OCI-M1 (cell line): ENCODE results near the gene RAB31.

Source experiments
- DNase-seq: peaks from one replicate; lab custom pipeline; 2025; lab: John Stamatoyannopoulos, UW

RAB31 gene

DNA sequence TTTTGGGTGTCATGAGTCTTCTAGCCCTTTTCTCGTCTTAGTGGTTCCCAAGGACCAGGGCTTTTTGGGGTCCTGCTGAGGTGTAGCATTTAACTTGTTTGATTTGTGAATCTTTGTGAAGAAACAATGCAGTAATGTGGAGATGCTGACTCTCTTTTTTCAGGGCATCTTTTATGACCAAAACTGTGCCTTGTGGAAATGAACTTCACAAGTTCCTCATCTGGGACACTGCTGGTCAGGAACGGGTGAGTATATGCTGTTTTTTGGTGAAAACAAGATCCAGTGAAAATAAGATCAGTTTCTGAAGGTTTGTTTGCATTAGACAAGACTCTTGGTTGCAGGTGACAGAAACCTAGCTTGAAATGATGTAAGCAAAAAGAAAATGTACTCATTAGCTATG, 83.9 kb downstream of the RAB31 start:
- DNase-seq = no peak

GRCh38 chr18:9792565-9793245, 84.6 kb downstream of the RAB31 start:
- peak; percentile 59 for DNase-seq

DNA sequence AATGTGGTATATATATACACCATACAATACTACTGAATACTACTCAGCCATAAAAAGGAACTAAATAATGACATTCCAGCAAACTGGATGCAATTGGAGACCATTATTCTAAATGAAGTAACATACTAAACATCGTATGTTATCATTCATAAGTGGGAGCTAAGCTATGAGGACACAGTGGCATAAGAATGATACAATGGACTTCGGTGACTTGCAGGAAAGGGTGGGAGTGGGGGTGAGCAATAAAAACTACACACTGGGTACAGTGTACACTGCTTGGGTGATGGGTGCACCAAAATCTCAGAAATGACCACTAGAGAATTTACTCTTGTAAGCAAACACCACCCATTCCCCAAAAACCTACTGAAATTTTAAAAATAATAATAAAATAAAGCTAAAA, 87.9 kb downstream of the RAB31 start:
- no peak for DNase-seq

DNA sequence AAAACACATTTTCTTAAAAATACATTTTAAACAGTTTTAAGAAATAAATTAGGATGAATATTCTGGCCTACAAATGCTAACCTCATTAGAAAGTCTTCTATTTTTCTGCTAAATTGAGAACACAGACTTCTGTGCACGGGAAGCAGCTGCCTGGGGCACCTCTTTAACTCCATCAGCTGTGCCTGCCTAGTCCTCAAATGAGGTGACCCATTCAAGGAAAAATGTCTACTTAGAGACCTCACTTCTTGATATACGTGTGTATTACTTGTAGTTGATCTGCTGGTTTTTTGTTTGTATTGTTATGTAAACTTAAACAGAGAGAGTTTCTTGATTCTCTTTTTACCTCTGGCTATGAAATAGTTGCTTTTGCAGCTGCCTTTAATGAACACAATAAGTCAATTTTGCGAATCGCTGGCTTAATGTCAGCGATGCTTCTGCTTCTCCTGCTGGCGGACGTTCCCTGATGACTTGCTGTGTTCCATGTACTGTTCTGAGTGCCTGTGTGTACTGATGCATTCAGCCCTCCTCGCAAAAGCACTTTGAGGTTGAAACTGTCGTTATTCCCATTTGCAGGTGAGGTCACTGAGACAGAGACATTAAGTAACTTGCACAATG, 88.9 kb downstream of the RAB31 start:
- no peak for DNase-seq

- no peak for DNase-seq
Measured at GRCh38 chr18:9802175-9803062, 94.3 kb downstream of the RAB31 start.

DNA sequence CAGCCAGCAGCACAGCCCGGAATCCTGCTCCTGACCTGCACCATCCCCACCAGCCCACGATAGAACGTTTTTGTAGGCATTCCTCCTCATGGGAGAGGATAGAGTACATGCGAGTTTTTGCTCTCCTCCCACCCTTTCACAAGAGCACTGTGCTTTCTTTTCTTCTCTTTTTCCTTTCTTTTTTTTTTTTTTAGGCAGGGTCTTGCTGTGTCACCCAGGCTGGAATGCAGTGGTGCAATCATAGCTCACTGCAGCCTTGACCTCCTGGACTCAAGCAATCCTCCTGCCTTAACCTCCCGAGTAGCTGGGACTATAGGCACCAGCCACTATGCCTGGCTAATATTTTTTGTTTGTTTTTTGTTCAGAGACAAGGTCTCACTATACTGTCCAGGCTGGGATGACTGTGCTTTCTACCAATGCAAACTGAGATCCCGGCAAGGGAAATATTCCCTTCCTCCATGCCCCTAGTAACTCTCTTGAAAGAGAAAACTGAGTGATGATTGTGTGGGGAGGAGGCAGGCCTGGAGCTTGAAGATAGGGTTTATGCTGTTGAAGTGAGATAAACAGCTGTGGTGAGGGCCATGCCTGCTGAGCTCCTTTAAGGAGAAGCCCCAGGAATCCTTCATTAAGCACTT, 95.1 kb downstream of the RAB31 start:
- DNase-seq = peak; percentile 98

DNA sequence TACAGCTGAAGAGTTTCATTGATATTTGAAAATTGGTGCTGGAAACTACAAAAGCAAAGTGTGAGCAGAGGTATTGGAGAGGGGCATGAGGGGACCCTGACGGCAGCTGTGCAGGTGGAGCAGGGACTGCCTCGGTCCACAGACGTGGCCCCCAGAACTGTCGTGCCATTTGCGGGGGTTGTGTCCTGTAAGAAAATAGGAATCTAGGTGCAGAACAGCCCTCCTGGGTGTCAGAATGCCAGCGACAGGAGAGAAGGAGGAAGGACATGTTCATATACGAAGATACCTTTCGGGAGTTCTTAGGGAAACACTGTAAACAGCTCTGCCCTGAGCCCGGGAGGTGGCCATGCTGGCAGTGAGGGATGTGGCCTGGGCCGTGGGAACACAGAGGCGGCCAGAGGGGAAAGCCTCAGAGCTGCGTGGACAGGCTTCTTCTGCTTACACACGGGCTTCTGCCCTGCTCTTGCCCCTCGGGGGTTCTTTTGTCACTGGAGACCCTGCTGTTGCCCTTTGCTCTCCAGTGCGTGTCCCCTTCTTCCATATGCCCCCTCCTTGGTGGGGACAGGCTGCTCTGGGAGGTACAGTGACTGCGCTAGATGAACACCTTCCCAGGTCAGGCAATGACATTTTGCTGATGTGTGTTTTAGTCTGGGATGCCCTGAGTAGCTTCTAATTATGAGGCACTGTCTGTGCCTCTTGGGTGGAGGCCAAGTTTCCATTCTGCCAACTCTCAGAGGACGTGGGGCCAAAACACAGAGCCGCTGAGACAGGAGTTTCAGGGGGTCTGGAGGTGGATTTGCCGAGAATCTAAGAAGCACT, 95.8 kb downstream of the RAB31 start:
- peak; percentile 93 for DNase-seq

DNA sequence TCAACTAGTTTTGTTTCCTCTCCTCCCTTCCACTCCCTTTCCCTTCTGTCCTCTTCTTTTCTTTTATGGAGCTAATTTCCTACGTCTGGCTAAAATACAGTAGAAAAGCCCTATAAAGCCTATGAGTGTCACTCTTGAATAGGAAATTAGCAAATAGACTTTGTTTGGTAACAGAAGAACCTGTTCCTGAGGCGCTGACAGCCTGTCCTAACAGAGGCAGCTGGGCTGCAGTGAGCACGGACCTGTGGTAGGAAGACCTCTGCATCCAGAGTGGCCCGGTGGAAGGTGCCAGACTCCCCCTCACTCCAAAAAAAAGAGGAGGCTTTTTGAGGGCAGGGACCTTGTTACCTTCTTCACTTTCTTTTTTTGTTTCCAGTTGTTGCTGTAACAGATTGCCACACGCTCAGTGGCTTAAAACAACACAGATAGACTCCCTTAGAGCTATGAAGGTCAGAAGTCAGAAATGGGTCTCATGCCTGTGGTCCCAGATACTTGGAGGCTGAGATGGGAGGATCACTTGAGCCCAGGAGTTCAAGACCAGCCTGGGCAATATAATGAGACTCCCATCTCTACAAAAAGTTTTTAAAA, 96.5 kb downstream of the RAB31 start:
- DNase-seq = peak; percentile 93

DNA sequence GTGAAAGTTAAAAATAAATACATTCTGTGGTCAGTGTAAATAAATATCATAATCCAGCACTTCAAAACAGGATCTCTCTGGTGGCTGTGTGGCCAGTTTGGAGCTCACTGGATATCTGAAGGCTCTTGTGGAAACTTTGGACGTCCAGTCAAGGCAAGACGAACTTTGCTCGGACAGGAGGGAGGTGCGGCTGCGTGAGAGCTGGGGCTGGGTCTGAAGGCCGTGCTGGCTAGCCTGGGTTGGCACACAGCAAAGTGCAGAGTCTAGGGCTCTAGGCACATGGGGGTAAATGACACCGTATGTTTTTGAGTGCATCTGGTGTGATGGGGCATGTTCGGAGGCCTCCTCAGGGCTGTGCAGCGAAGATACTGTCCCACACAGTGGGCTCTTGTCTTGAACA, 98.8 kb downstream of the RAB31 start:
- DNase-seq = no peak

DNA sequence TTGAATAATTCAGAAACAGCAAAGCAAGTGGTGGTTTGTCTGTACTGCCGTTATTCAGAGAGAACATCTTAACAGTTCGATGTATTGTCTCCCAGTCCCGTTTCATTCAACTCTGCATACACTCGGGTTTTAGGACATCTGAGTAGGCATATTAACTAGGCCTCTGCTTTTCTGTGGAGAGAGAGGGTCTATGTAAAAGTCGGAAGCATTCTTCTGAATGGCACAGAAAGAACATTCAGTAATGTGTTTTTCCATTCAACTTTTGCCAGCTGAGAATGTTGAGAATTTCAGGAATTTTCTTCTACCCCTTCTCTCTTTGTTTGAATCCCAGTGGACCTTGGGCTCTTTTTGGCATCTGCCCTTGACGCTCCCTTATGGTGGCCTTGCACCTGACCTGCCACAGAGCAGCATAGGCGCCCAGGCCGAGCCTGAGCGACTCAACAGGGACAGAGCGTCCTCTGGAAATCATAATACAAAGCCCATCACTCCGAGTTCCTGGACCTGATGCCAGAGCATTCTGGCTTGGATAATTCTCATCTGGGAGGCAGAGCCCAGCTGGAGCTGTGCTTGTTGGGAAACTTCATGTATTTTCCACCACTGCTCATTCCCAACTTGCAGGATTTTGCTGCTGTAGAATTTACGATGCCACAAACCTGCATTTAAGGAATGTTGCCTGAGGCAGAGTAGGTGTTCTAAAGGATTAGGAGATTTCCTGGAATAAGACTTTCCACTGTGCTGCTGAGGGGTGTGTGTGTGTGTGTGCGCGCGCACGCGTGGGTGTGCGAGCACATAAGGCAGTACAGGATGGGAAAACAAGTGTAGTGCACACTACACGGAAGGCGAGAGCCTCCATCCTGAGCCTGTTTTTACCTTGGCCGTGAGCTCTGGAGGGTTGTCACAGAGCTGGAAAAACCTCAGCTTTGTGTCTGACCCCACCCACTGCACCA, 100.5 kb downstream of the RAB31 start:
- no peak for DNase-seq

- DNase-seq = no peak
Measured at GRCh38 chr18:9809697-9810096, 101.6 kb downstream of the RAB31 start.

DNA sequence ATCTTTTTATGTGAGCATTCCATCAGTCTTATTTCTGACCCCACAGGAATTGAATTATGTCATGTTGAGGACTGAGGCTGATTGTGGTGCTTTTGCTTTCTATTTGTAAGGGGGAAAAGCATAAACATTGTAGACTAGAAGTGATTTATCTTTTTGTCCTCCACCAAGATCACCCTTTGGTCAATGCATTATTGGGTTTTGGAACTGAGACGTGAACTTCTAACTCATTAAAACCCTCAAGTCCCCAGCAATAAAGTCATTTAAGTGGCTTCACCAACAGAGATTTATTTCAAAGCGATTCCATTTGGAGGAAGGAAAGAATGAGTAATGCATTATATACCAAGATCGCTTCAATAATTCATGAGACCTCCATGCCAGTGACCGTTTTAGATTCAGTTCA, 102.2 kb downstream of the RAB31 start:
- DNase-seq = no peak

GRCh38 chr18:9810994-9811705, 103.0 kb downstream of the RAB31 start:
- DNase-seq = no peak

- DNase-seq = no peak
Measured at GRCh38 chr18:9811978-9812377, 103.9 kb downstream of the RAB31 start.

- DNase-seq = no peak
Measured at GRCh38 chr18:9814431-9814830, 106.3 kb downstream of the RAB31 start.

- no peak for DNase-seq
Measured at GRCh38 chr18:9817286-9817685, 109.2 kb downstream of the RAB31 start.

DNA sequence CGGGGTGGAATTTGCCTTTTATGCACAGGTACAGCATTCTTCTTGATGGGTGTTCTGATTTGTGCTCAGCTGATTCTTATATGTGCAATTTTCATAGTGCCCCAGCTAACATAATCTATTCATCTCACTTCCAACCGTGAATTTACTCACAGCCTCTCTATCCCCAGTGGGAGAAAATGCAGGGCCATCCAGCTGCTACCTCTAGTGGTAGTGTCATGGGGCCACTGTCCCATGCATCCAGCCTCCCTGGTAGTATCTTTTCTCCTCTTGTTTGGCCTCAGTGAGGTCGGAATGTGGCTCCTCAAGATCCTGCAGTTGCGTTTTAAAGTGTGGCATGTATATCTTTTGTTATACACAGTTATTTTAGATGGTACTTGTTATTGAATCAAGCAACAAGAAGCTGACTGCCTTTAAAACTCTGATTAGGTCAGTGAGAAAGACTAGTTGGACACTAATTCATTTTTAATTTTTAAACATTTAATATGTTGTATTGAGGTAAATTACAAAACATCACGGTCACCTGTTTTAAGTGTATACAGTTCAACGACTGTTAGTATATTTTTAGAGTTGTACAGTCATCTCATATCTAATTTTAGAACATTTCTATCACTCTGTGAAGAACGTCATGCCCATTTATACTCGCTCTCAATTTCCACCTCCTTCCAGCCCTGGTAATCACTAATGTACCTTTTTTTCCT, 109.8 kb downstream of the RAB31 start:
- DNase-seq = no peak

- no peak for DNase-seq
Measured at GRCh38 chr18:9818423-9818734, 110.3 kb downstream of the RAB31 start.

DNA sequence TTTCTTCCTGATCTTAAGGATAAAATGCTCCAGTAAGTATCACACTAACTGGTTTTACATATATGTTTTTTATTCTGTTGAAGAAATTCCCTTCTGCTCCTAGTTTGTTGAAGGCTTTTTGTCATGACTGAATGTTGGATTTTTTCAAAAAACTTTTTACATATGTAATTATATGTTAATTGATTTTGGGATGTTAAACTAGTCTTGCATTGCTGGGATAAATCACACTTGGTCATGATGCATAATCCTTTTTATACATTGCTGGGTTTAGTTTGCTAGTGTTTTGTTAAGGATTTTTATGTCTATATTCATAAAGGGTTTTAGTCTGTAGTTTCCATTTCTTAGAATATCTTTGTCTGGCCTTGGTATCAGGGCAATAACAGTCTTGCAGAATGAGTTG, 112.0 kb downstream of the RAB31 start:
- no peak for DNase-seq
